Measurements from ENCODE around the gene CACNG4.

DNA sequence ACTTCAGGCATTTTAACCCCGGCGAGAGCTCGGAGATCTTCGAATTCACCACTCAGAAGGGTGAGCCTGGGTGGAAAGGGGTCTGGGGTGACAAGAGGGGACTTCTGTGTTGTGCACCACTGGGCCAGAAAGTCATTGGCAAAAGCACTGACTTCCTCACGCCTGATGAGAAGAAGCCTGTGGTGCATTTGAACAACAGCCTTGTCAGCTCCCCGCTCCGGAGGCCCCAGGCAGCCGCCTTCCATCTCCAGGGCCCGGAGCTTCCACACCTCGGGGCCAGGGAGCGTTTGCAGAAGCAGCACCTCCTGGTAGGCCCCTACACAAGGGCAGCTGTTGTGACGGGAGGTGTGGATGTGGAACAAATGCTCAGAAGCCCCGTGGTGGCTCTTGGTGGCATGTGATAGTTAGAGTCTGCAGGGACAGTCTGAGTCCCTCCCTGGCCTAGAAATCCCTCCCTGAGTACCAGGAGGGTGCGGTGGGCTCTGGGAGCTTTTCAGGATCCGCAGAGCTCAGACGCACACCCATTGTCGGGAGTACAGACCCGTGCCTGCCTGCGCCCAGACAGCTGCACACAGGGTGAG is 89.6 kb downstream of the CACNG4 start:
- TF ChIP-seq, protein P1, sequence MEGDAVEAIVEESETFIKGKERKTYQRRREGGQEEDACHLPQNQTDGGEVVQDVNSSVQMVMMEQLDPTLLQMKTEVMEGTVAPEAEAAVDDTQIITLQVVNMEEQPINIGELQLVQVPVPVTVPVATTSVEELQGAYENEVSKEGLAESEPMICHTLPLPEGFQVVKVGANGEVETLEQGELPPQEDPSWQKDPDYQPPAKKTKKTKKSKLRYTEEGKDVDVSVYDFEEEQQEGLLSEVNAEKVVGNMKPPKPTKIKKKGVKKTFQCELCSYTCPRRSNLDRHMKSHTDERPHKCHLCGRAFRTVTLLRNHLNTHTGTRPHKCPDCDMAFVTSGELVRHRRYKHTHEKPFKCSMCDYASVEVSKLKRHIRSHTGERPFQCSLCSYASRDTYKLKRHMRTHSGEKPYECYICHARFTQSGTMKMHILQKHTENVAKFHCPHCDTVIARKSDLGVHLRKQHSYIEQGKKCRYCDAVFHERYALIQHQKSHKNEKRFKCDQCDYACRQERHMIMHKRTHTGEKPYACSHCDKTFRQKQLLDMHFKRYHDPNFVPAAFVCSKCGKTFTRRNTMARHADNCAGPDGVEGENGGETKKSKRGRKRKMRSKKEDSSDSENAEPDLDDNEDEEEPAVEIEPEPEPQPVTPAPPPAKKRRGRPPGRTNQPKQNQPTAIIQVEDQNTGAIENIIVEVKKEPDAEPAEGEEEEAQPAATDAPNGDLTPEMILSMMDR (IDR thresholded peaks at IDR 0.05): no peak
- TF ChIP-seq POLR2A (IDR thresholded peaks at IDR 0.05; ENCODE audit: low read depth): no peak
- TF ChIP-seq POLR2AphosphoS5 (IDR thresholded peaks at IDR 0.05): no peak
- TF ChIP-seq EP300 (IDR thresholded peaks at IDR 0.05): no peak

Measured in esophagus muscularis mucosa (tissue), 4 donors.